GM19099 (cell line): ENCODE results near the gene ADAM19.

Source experiments
- POLR2A ChIP-seq: IDR thresholded peaks from 3 replicates; pipeline ENCODE4 v1.6.1; 2011; ENCODE audit warnings: low read depth; ENCODE audit not compliant: insufficient read length; ENCODE audit errors: extremely low read depth

Gene ADAM19

GRCh38 chr5:157603333-157604190 is 28.0 kb upstream of the ADAM19 start:
- no peak for TF ChIP-seq POLR2A

GRCh38 chr5:157602505-157602904 is 26.9 kb upstream of the ADAM19 start:
- no peak for TF ChIP-seq POLR2A

DNA sequence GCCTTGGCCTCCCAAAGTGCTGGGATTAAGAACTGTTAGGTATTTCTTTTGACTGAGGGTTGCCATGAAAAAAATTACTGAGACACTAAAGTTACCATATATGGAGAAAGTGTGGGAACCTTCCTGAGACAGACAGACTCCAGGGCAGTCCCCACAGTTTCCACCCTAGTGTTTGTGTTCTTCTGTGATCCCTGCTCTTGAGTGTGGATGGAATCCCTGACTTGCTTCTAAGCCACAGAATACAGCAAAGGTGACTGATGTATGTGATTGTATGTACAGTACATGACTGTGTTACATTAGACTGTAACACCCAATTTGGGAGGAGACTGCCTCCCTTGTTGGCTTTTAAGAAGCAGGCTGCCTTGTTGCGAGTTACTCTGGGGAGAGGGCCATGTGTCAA is 24.7 kb upstream of the ADAM19 start:
- no peak for TF ChIP-seq POLR2A

DNA sequence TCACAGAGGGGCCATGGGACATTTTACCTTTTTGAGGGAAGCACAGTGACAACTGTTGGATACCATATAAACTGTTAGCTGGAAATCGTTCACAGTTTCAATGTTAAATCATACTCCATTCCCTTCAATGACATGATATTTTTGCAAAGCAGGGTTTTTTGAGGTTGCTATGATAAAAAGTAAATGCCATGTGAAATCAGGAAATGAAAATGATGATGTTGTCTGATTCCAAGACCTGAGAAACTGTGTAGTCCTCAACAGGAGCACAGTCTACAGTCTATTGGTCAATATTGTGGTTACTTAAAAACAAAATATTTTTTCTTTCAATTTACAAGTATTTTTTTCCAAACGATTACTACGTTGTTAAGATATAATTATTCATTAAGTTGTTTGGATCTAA is 24.0 kb upstream of the ADAM19 start:
- no peak for TF ChIP-seq POLR2A

DNA sequence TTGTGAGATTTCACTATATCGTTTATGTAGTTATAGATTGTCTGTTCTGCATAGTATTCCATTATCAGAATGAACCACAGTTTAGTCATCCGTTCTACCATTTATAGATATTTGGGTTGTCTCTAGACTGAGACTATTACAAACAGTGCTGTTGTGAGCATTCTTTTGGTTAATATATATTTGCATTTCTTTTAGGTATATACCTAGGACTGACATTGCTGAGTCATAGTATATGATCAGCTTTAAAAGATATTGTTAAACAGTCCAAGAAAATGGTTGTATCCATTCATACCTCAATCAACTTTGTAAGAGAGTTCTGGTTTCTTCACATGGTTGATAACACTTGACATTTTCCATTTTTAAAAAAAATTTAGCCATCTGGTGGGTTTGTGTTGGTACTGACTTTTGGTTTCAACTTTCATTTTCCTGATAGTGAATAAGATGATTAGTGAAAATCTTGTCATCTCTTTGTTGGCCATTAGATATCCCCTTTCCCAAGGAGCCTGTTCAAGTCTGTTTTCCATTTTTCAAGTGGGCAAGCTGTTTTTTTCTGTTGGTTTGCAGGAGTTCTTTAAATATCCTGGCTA is 22.9 kb upstream of the ADAM19 start:
- TF ChIP-seq POLR2A, result no peak

DNA sequence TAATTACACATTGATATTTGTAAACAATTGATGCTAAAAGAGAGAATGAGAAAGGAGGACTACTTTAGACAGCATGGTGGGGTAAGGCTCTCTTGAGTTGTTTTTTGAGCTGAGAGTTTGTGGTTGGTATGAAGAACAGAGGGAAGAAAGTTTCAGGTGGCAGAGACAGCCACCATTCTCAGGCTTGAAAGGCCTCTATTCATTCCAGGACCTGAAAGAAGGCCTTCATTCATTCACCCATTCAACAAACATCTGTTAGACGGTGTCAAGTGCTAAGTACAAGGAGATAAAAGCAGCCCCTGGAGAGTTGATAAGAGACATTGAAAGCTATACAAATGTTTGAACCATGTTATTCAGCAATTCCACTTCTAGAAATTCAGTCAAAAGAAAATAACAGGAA is 21.7 kb upstream of the ADAM19 start:
- TF ChIP-seq POLR2A, result no peak

DNA sequence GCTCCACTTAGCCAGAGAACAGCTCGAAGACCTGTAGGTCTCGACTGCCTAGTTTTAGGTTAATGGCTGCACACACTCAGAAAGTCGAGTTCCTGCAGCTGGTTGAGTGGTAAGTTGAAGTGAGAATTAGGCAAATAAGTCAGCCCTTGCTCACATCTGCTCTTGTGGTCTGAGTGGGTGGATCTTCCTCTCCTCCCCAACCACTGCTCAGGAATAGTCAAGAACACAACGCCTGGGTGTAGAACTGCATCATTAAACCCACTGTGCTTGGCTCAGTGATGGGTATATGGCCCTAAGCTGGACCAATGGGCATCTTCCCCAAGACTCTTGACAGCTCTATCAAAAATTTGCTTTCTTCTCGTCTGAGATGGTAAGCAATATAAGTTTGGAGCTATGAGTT is 20.9 kb upstream of the ADAM19 start:
- TF ChIP-seq POLR2A, result peak; percentile 15

- TF ChIP-seq POLR2A, result no peak
Measured at GRCh38 chr5:157594675-157595459, 19.3 kb upstream of the ADAM19 start.

DNA sequence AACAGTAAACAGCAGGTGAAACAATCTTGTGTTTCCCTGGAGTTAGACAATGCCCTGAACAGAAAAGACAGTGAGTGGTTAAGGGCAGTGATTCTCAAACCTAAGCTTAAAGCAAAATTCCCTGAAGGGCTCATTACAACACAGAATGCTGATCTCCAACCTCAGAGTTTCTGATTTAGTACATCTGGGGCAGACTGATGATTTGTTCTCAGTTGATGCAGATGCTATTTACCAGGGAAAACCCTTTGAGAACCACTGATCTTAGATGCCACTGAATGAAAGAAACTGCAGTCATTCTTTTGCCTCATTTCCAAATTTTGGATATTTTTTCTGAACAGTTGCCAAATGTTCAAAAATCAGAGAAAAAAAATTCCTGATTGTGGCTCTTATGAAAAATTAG is 18.7 kb upstream of the ADAM19 start:
- no peak for TF ChIP-seq POLR2A

GRCh38 chr5:157593052-157593757 is 17.6 kb upstream of the ADAM19 start:
- no peak for TF ChIP-seq POLR2A

GRCh38 chr5:157592594-157592993 is 17.0 kb upstream of the ADAM19 start:
- TF ChIP-seq POLR2A, result no peak

DNA sequence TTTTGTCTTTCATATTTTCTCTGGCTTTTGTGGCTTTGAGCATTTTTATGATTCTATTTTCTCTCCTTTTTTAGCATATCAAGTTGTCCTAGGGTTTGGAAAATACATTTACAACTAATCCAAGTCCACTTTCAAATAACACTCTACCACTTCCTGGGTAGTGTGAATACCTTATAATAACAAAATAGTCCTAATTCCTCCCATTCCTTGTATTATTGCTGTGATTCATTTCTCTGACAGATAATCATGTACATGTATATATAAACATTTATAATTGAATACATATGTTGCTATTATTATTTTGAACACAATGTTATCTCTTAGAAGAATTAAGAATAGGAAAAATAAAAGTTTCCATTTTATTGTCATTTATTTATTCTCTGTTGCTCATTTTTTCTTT is 14.9 kb upstream of the ADAM19 start:
- no peak for TF ChIP-seq POLR2A

DNA sequence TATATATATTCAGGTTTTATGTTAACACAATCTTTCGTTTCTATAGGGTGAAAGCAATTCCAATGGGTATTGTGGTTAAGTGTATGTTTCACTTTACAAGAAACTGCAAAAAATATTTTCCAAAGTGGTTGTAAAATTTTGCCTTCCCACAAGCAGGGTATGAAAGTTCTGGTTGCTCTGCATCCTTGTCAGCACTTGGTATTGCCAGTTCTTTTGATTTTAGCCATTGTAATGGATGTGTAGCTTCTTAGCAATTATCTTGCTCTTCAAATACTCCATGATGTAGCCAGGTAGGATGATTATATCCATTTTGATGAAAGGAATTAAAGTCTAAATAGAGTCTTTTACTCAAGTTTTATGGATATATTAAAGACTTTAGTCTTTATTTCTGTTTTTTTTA is 9.1 kb upstream of the ADAM19 start:
- no peak for TF ChIP-seq POLR2A

DNA sequence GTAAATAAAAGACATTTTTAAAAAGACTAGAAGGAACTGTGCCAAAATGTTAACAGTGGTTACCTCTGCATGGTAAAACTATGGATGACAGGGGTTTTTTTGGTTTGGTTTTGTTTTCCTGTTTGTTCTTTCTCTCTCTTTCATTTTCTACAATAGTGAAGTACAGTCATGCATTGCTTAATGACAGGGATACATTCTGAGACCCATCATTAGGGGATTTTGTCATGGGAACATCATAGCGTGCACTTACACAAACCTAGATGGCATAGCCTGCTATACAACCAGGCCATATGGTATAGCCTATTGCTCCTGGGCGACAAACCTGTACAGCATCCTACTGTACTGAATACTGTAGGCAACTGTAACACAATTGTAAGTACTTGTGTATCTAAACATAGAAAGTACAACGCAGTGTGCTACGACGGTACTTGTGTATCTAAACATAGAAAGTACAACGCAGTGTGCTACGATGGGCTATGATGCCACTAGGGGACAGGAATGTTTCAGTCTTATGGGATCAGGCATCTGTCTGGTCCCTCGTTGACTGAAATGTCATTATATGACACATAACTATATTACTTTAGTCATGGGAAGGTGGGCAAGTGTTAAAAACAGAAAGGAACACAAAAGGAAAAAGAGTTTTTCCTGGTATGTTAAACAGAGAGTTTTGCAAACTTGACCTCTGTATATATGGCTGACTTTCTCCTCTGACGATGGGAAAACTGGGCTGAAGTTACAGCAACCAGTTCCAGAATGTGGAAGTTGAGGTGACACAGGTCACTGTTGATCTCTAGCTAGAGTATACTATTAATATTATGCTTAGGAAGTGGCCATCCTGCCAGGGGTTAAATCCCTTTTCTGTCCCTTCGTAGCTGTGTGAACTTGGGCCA is 7.4 kb upstream of the ADAM19 start:
- no peak for TF ChIP-seq POLR2A
